HL-60 (cell line): ENCODE results near the gene ATP10A.

Experiments used
- DNase-seq, 2 experiments: peaks; one replicate each; pipeline ENCODE4 v3.0.0-alpha.2; 2010 to 2020; ENCODE audit warnings: low read depth in 1 of 2, low spot score in 1 of 2
- H3K27ac ChIP-seq: fragments of 250-450 bp; sonication (Bioruptor Pico); replicated peaks from 2 replicates; pipeline ENCODE4 v1.5.1; 2020; ENCODE audit warnings: mild to moderate bottlenecking, moderate library complexity
- H3K27me3 ChIP-seq: fragments of 250-450 bp; sonication (Bioruptor Pico); 2 replicates; pipeline ENCODE4 v1.5.1; 2021; ENCODE audit warnings: mild to moderate bottlenecking, moderate library complexity; ENCODE audit not compliant: insufficient read depth, poor library complexity, severe bottlenecking
- H3K4me3 ChIP-seq: replicated peaks from 2 replicates; pipeline ENCODE4 v1.5.1; 2011; ENCODE audit warnings: mild to moderate bottlenecking, control low read depth, low read length; ENCODE audit not compliant: insufficient read depth
- GABPA ChIP-seq: IDR thresholded peaks from 2 replicates; pipeline ENCODE4 v1.6.1; 2012; ENCODE audit warnings: low read depth
- POLR2AphosphoS5 ChIP-seq: IDR thresholded peaks from 2 replicates; pipeline ENCODE4 v1.6.1; 2012; ENCODE audit warnings: low read depth
- SPI1 ChIP-seq: IDR thresholded peaks from 2 replicates; pipeline ENCODE4 v1.6.1; 2012; ENCODE audit warnings: low read depth, mild to moderate bottlenecking, borderline replicate concordance
- TF ChIP-seq, protein P1 (sequence below): IDR thresholded peaks from one replicate; pipeline ENCODE4 v1.5.1; 2011; ENCODE audit warnings: low read length, control low read depth, inconsistent platforms; ENCODE audit not compliant: insufficient read depth
- TF ChIP-seq, protein P2 (sequence below): IDR thresholded peaks from 2 replicates; pipeline ENCODE4 v1.6.1; 2012; ENCODE audit warnings: low read depth; ENCODE audit not compliant: insufficient replicate concordance

Gene ATP10A

DNA sequence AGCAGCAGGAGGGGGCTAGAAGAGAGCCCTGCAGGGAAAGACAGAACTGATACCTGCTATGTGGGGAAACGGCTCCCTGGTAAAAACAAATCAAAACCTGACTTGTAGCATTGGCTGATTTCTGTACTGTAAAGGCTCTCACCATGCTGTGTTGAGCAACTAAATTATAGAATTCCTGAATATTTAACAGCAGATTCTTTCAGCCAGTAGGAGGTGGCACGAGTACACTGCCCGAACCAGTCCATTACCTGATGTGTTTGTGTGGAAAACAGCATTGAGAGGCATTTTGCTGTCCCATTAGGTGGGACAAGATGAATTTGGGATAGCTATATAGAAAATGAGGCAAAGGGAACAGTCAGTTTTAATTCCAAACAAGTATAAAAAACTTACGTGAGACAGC lies 201.2 kb downstream of the ATP10A start:
- TF ChIP-seq SPI1: no peak
- TF ChIP-seq, protein P1, sequence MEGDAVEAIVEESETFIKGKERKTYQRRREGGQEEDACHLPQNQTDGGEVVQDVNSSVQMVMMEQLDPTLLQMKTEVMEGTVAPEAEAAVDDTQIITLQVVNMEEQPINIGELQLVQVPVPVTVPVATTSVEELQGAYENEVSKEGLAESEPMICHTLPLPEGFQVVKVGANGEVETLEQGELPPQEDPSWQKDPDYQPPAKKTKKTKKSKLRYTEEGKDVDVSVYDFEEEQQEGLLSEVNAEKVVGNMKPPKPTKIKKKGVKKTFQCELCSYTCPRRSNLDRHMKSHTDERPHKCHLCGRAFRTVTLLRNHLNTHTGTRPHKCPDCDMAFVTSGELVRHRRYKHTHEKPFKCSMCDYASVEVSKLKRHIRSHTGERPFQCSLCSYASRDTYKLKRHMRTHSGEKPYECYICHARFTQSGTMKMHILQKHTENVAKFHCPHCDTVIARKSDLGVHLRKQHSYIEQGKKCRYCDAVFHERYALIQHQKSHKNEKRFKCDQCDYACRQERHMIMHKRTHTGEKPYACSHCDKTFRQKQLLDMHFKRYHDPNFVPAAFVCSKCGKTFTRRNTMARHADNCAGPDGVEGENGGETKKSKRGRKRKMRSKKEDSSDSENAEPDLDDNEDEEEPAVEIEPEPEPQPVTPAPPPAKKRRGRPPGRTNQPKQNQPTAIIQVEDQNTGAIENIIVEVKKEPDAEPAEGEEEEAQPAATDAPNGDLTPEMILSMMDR: no peak
- no peak for TF ChIP-seq GABPA
- no peak for TF ChIP-seq POLR2AphosphoS5
- TF ChIP-seq, protein P2, sequence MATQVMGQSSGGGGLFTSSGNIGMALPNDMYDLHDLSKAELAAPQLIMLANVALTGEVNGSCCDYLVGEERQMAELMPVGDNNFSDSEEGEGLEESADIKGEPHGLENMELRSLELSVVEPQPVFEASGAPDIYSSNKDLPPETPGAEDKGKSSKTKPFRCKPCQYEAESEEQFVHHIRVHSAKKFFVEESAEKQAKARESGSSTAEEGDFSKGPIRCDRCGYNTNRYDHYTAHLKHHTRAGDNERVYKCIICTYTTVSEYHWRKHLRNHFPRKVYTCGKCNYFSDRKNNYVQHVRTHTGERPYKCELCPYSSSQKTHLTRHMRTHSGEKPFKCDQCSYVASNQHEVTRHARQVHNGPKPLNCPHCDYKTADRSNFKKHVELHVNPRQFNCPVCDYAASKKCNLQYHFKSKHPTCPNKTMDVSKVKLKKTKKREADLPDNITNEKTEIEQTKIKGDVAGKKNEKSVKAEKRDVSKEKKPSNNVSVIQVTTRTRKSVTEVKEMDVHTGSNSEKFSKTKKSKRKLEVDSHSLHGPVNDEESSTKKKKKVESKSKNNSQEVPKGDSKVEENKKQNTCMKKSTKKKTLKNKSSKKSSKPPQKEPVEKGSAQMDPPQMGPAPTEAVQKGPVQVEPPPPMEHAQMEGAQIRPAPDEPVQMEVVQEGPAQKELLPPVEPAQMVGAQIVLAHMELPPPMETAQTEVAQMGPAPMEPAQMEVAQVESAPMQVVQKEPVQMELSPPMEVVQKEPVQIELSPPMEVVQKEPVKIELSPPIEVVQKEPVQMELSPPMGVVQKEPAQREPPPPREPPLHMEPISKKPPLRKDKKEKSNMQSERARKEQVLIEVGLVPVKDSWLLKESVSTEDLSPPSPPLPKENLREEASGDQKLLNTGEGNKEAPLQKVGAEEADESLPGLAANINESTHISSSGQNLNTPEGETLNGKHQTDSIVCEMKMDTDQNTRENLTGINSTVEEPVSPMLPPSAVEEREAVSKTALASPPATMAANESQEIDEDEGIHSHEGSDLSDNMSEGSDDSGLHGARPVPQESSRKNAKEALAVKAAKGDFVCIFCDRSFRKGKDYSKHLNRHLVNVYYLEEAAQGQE: no peak
- H3K4me3 ChIP-seq: no peak overlapping the region
- H3K27me3 ChIP-seq: no peaks in the 10 kb centered on the region
- no peak for DNase-seq
- H3K27ac ChIP-seq: no peak overlapping the region

DNA sequence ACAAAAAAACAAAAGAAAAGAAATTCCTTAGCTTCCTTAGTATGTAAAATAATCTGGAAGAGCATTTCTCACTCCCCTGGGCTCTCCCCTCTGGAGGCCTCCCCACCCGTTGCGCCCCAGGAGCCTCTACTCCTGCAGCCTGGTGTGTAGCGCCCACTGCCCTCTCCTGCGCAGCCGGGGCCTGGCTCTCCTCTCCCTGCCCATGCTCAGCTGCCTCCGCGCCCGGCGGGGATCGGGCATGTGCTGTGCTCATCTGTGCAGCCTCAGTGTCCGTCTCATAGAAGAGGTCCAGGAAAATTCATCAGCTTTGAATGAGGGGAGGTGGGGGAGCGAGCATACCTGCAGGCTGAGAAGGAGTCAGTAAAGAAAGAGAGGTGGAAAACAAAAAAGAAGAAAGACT lies 203.9 kb downstream of the ATP10A start:
- no peak overlapping the region for H3K27ac ChIP-seq
- no peak for TF ChIP-seq GABPA
- TF ChIP-seq, protein P2: no peak
- TF ChIP-seq, protein P1: no peak
- no peak for TF ChIP-seq SPI1
- no peak for TF ChIP-seq POLR2AphosphoS5
- no peak for DNase-seq
- H3K27me3 ChIP-seq: no peaks in the 10 kb centered on the region
- no peak overlapping the region for H3K4me3 ChIP-seq

DNA sequence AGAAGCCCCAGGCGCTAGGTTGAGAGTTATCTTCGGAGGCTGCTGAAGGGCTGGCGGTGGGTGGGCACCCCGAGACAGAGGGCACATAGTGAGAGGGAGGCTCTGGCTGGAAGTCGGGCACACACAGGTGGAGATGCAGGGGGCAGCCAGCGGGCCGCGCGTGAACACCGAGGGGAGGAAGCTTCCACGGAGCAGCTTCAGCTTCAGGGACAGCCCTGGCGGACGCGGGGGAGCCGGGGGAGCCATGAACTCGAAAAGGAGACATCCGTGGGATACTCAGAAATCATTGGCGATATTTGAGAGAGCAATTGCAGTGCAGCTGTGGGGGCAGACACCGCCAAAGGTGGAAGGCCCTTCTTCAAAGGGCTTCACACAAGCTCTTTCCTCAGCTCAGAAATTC lies 204.6 kb downstream of the ATP10A start:
- Histone ChIP-seq H3K27ac (no peak overlapping the region), H3K27me3 (no peaks in the 10 kb centered on the region), H3K4me3 (no peak overlapping the region)
- no peak for DNase-seq
- TF ChIP-seq SPI1 (no peak), POLR2AphosphoS5 (no peak), GABPA (no peak)
- TF ChIP-seq, protein P1: no peak
- TF ChIP-seq, protein P2: no peak
